Pancreas (tissue), 10 donors: ENCODE data around the gene FLT3LG. TPM values are rescaled to one million over a fixed set of nuclear protein-coding genes. Genes with fewer than 3 reads are reported as not detected.

ENCODE experiments used
- ATAC-seq, 4 donors: fragments of 200-7000 bp; cut with Tn5 transposase; one replicate each; pipeline versions ENCODE4 v1.8.0 to v1.9.1; 2020; ENCODE audit warnings: mild to moderate bottlenecking in 4 of 4, moderate library complexity in 4 of 4
- DNase-seq, 6 donors: peaks; one replicate each; pipeline ENCODE4 v3.0.0-alpha.2; 2020
- FAIRE-seq: peaks from 2 replicates; lab custom pipeline; 2012; peaks lifted over from hg19 to GRCh38; lab: Jason Lieb, UNC
- H3K27ac ChIP-seq, 4 donors: fragments of 200-600 bp; sonication (generic); 1 replicate in 3 of 4; 2 replicates in 1 of 4; pipeline versions ENCODE4 v1.5.0 to v1.8.0; 2020
- H3K27me3 ChIP-seq, 4 donors: fragments of 200-600 bp; one replicate each; pipeline ENCODE4 v1.8.0; 2021
- H3K36me3 ChIP-seq, 3 donors: fragments of 200-600 bp; sonication (generic) in 1 of 3; one replicate each; pipeline versions ENCODE4 v1.5.0 to v1.8.0; 2020 to 2021
- H3K4me1 ChIP-seq, 3 donors: fragments of 200-600 bp; one replicate each; pipeline ENCODE4 v1.8.0; 2021
- H3K4me3 ChIP-seq, 4 donors: fragments of 200-600 bp; sonication (generic) in 2 of 4; one replicate each; pipeline versions ENCODE4 v1.5.0 to v1.8.0; 2020 to 2021
- H3K9me3 ChIP-seq, 4 donors: fragments of 200-600 bp; one replicate each; pipeline ENCODE4 v1.8.0; 2021
- CTCF ChIP-seq, 4 donors: fragments of 200-600 bp; sonication (generic) in 3 of 4; IDR thresholded peaks; one replicate each; pipeline versions ENCODE4 v1.5.0 to v1.8.0; 2021; ENCODE audit warnings: antibody characterized with exemption in 4 of 4
- WGBS, 2 donors: extraction: QIAGEN DNeasy Blood & Tissue Kit; methylation state at CpG; one replicate each; pipeline ENCODE4 v1.1.7; 2013; 5-methylcytosine and 5-hydroxymethylcytosine counted together
- intact Hi-C, 3 donors: fragments of 100-400 bp; cut with DNase I; formaldehyde crosslinking; loops; one replicate each; pipeline versions ENCODE4 v1.11.1 to v1.14.2; 2022
- polyA plus RNA-seq, 2 donors: library from polyadenylated mRNA; stranded (reverse); fragments of 200-250 nt; gene quantifications; one replicate each; pipeline ENCODE4 v1.2.3, GENCODE V29; 2013
- total RNA-seq, 6 donors: library from RNA; stranded (reverse); fragmentation: NEBNext Ultra II Directional in 4 of 6; extraction: Animal tissue kit (Norgen Biotek cat#: 25700) in 4 of 6; gene quantifications; one replicate each; pipeline versions ENCODE4 v1.2.1 to v1.2.4, GENCODE V29; 2021 to 2023
- donor health status: healthy with polysubstance abuse.
- donor health status: DM: no; HTN: no; CAD: no; lungs with moderate emphysema.
- donor health status: DM: no; HTN: no; CAD: no.
- donor health status: control.
- donor health status: control.
- donor health status: Bipolar disorder and iron deficiency.
- donor health status: DM: yes; HTN: yes; CAD: no.
- donor health status: DM: no; HTN: no; CAD: no.
- donor health status: DM: no; HTN: no; CAD: no.
- donor health status: DM: yes; HTN: yes; CAD: no.

FLT3LG gene
- total and polyA plus RNA-seq, 8 donors: 0.79 to 8.4 (median 2.7) TPM

GRCh38 chr19:49506575-49507105 lies 32.6 kb downstream of the FLT3LG start:
- peak; percentile 61 to 86 (median 78) for DNase-seq
- Histone ChIP-seq H3K4me3 (no peak overlapping the region), H3K36me3 (no peaks in the 10 kb centered on the region), H3K9me3 (no peaks in the 10 kb centered on the region), H3K27me3 (no peaks in the 10 kb centered on the region), H3K27ac (no peak overlapping the region), H3K4me1 (no peaks in the 10 kb centered on the region)
- no peak for FAIRE-seq
- intact Hi-C loops: loop anchor here in 2 of 3 donors (5.0 kb wide), 1 partner anchor 36 kb away; no protein-coding TSS in a partner anchor
- WGBS, 2 donors: 15 to 23% methylated on average over 8 of the region's 8 CpGs
- peak; percentile 53 to 64 (median 62) for TF ChIP-seq CTCF (IDR thresholded peaks at IDR 0.05)
- ATAC-seq: peak; percentile 71 to 93 (median 83)

GRCh38 chr19:49507803-49508494 lies 33.9 kb downstream of the FLT3LG start:
- ATAC-seq (no peak), FAIRE-seq (no peak), DNase-seq (no peak)
- Histone ChIP-seq H3K4me3 (no peak overlapping the region), H3K27me3 (no peaks in the 10 kb centered on the region), H3K27ac (no peak overlapping the region), H3K36me3 (no peaks in the 10 kb centered on the region), H3K4me1 (peaks cover 0 to 2% (median 0%) of the 10 kb centered on the region in 3 donors), H3K9me3 (no peaks in the 10 kb centered on the region)
- TF ChIP-seq CTCF (IDR thresholded peaks at IDR 0.05): no peak
- WGBS, 2 donors: 77 to 78% methylated on average over 12 of the region's 12 CpGs
- intact Hi-C loops: loop anchor here in 2 of 3 donors (5.0 kb wide), 1 partner anchor 34 kb away; no protein-coding TSS in a partner anchor

GRCh38 chr19:49512970-49513745 lies 39.1 kb downstream of the FLT3LG start:
- peak; percentile 81 to 87 (median 84) for ATAC-seq
- Histone ChIP-seq H3K4me1 (peaks cover 0 to 11% (median 0%) of the 10 kb centered on the region in 3 donors), H3K27ac (peak overlapping the region; percentile 23 to 64 (median 60)), H3K36me3 (no peaks in the 10 kb centered on the region), H3K9me3 (no peaks in the 10 kb centered on the region), H3K27me3 (no peaks in the 10 kb centered on the region), H3K4me3 (peak overlapping the region; percentile 73 to 80 (median 75))
- no peak for TF ChIP-seq CTCF (IDR thresholded peaks at IDR 0.05)
- intact Hi-C loops: no loop called here
- DNase-seq: peak in 3 of 6 donors; percentile 37 to 64 (median 47)
- FAIRE-seq: no peak
- 1% methylated on average over 44 to 50 of the region's 50 CpGs for WGBS, 2 donors

GRCh38 chr19:49513746-49514118 lies 39.7 kb downstream of the FLT3LG start:
- 7 to 13% methylated on average over 12 of the region's 12 CpGs for WGBS, 2 donors
- Histone ChIP-seq H3K27me3 (no peaks in the 10 kb centered on the region), H3K4me3 (peak overlapping the region; percentile 13 to 80 (median 74)), H3K9me3 (no peaks in the 10 kb centered on the region), H3K27ac (no peak overlapping the region), H3K4me1 (peaks cover 0 to 11% (median 0%) of the 10 kb centered on the region in 3 donors), H3K36me3 (no peaks in the 10 kb centered on the region)
- FAIRE-seq (no peak), ATAC-seq (peak; percentile 26 to 54 (median 43)), DNase-seq (no peak)
- intact Hi-C loops: no loop called here
- TF ChIP-seq CTCF (IDR thresholded peaks at IDR 0.05): no peak
